ENCODE data around the gene COA4.

Gene COA4

DNA sequence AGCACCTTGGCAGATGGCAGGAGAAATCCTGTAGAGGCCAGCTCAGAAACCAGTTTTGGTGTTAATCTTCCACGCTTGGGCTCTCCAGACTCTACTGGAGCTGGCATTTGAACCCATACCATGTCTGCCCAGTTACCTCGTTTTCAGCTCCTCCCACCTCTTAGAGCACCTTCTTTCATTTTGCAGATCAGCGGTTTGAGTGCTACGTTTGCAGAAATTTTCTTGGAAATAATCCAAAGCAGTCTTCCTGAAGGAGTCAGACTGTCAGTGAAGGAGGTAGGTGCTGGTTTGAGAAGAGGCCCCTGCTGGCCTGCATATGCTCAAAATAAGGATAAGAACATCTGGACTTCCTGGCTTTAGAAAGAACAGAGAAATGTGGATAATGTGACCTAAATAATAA is 13.7 kb downstream of the COA4 start:
- DNase-seq, result no peak

DNA sequence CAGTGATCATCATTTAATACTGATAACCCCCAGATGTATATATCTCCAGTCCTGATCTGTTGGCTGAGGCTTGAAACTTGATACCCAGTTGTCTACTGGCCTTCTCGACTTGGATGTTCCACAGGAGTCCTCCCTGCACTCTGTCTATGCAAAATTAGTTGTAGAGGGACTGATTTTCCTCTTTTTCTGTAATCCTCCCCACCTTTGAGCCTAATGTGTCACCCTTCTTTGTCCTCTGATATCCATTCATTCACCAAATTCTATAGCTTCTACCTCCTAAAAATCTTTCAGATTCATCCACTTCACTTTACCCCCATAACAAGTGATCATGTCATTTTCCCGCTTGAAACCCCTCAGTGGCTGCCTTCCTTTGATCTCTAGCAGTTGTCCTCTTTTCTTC is 16.4 kb downstream of the COA4 start:
- DNase-seq, result no peak

DNA sequence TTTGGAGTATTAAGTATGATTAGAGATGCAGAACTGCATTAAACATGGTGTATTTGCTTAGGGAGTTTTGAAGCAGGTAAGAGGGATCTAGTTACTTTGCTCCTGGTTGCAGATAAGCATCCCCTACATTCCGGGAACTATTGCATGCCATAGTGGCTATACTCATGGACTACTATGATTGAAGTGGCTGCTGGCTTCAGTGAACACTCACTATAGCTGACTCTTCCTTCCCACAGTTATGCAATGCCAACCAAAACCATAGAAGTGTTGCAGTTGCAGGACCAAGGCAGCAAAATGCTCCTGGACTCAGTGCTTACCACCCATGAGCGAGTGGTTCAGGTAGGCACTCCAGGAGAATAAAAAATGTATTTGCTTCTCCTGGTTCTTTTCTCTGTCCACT is 17.0 kb downstream of the COA4 start:
- no peak for DNase-seq

DNA sequence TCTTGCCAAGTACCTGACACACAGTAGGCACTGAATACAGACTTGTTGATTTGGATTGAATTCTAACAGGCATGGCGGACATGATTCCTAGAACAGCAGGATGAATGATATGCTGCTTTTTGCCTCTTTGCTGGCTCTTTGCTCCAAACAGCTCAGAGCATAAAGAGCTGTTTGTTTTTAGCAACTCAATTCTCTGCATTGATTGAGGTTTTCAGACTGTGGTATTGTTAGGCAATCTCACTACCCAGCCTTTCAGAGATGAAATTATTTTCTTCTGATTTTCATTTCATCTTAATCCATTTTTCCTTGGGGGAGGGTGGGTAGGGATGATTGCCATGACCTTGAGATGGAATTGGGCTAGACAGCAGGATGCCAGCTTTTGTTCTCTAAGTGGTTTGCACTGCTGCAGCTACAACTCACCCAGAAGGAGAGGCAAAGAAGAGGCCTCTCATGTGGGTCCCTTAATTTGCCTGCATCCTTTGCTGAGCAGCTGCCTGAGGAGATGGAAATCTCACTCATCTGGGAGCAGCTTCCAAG is 20.5 kb downstream of the COA4 start:
- DNase-seq, result no peak

DNA sequence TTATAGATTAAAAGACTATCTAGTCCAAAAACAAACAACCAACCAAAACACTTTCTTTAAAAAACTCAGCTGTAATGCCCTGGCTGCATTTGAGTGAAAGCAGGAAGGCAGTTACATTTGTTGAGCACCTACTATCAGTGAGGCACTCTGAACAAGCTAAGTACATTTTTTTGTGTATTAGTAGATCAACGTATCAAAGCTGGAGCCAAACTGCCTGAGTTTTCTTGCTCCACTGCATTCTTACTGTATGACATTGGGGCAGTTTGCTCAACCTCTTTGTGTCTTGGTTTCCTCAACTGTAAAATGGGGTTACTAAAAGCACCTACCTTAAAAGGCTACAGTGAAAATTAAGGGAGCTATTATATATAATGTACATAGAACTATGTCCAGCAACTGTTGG is 22.0 kb downstream of the COA4 start:
- DNase-seq, result no peak

DNA sequence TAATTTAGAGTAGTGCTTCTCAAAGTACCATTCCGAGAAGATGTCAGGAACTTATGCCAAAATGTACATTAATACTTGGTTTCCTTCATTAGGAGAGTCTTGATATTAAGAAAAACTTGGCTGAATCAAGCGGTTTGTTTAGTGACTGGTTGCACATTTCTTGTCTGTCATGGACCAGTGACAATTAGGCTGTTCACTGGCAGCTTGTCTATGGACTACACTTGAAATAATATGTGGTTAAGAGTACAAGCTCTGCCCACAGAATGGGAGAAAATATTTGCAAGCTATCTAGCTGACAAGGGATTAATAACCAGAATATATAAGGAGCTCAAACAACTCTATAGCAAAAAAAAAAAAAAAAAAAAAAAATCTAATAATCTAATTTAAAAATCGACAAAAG is 24.6 kb downstream of the COA4 start:
- DNase-seq, result no peak

DNA sequence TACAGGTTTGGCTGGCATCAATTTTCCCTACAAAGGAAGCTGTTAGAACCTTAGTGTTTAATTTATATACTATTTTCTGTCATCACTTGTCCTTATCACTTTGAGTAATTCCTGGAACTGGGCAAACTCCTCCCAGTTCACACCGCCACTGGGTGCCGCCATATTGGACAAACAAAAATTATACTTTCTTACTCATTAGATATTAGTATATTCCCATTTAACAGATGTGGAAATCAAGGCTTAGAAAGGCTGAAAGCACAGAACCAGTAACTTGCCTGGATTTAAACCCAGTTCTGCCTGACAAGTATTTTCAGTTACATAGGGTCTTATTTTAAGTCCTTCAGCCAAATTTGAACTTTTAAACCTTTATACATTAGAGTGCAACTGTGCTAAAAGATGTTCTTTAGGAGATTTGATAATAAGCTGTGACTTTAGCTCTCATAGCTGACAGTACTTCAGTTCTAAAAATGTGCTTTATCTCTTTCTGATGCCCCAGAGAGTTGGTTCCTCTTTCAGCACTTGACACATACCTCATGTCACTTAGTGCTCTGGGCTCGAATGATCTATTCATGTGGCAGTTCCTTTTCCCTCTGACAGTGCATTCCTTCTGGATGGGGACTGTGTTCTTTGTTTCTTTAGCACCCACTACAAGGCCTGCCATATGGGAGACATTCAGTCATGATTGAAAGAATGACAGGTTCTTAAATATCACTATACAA is 25.4 kb downstream of the COA4 start:
- DNase-seq, result no peak

DNA sequence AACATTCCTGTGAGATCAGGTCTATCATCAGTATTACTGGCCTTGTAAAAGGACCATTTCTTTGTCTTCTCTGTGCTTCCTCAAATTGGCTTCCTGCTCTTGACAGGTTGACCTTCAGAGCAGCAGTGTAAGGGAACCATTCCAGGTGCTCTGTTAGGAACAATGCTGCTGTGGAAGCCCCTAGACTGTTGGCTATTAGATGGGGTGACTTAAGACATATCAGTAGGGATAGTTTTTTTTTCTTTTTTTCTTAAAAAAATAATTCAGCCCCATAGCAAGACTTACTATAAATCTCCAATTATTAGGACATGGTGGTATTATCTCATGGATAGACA is 37.6 kb downstream of the COA4 start:
- DNase-seq, result no peak

DNA sequence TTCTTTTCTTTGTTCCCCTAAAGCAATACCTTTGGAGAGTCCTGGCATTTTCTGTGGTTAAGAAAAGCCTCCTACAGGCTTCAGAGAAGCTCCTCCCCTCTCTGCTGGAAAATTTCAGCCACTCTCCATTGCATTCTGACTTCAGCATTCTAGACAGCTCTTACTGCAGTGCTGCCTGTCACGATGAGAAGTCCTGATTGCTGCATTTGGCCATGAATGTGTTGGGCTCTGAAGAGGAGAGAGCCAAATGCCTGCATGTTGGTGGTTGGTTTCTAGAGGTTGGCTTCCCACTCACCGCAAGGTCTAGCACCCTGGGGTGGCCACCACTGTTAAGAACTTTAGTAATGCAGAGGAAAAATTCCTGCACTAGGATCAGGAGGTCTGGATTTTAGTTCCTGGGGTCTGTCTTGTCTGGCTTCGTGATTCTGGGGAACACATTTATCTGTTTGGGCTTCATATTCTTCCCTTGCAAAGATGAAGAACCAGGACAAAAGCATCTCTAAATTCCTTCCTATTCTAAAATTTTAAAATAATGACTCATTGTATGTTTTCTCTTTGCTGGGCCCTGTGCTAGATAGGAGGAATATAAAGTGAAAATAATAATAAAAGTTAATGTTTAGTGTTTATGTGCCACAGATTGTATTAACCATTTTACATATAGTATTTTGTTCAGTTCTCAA is 38.1 kb downstream of the COA4 start:
- no peak for DNase-seq

DNA sequence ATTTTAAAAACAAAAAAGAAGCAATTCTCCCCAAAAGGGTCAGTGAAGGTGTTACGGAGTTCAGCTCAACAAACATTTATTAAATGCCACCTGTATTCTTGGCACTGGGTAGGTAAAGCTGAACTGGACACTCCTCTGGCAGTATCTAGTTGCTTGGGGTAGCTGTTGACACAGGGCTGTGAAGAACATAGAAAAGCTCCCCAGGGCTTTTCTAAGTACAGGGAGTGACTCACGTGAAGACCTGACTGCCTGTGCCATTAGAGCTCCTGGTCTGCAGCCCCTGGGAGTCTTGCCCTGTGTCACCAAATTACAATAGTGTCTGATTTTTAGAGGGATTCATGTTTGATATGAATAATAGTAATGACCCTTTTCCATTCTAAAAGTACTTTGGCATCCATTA is 43.6 kb downstream of the COA4 start:
- DNase-seq, result no peak

DNA sequence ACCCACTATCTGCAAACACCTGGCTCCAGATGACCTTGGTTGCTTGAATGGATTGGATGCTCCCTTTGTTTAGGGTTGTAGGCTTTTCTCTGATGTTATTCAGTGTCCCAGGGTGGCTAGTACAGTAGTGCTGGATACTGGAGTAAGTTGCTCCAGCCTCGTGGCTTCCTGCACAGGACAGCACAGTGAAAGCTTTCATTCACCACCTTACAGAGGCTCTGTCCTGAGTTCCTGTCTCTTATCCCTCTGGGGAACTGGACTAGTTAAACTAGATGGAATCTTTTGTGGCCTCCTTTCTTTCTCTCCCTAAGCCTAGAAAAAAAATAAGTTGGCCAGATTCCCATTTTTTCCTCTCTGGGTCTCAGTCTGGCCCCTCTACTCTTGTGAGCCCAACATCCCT is 46.4 kb downstream of the COA4 start:
- no peak for DNase-seq

Data from activated CD8-positive, alpha-beta memory T cell treated with anti-CD3 and anti-CD28 coated beads for 24 hours (primary cell).